WTC11 (cell line): Measurements from ENCODE around the gene ANKRD1.

Experiments
- CTCF ChIP-seq: fragments of 200-600 bp; IDR thresholded peaks from 2 replicates; pipeline ENCODE4 v1.8.0; 2022; ENCODE audit warnings: antibody characterized with exemption
- JUN ChIP-seq: sonication (generic); formaldehyde crosslinking; IDR thresholded peaks from 2 replicates; pipeline ENCODE4 v1.8.0; 2023; ENCODE audit warnings: mild to moderate bottlenecking, missing genetic modification reagents
- NR1H2 ChIP-seq: sonication (generic); formaldehyde crosslinking; IDR thresholded peaks from 2 replicates; pipeline ENCODE4 v1.9.0; 2021; ENCODE audit warnings: mild to moderate bottlenecking, moderate library complexity, missing genetic modification reagents

GRCh38 chr10:90924552-90924951, 3.7 kb upstream of the ANKRD1 start:
- TF ChIP-seq JUN (CRISPR knock-in tag) (no peak), CTCF (no peak), NR1H2 (CRISPR knock-in tag) (no peak)
